Type B pancreatic cell (in vitro differentiated cells): ENCODE data around the gene VSIR. TPM values are rescaled to one million over a fixed set of nuclear protein-coding genes. Genes with fewer than 3 reads are reported as not detected.
A peak's percentile ranks its signal among the peaks of the same experiment; 100 is the strongest.

Source experiments
- DNase-seq: peaks from one replicate; pipeline ENCODE4 v3.0.0; 2021; ENCODE audit warnings: mixed read lengths; ENCODE audit not compliant: unreplicated experiment; ENCODE audit errors: extremely low spot score
- H3K27ac Mint-ChIP-seq: 2 replicates; pipeline ENCODE4 v1.8.0; 2021; ENCODE audit warnings: mild to moderate bottlenecking, mixed read lengths
- H3K27me3 Mint-ChIP-seq: 2 replicates; pipeline ENCODE4 v1.8.0; 2021; ENCODE audit warnings: mixed read lengths
- H3K36me3 Mint-ChIP-seq: 2 replicates; pipeline ENCODE4 v1.8.0; 2021; ENCODE audit warnings: mixed read lengths
- H3K4me1 Mint-ChIP-seq: one replicate; pipeline ENCODE4 v1.8.0; 2021; ENCODE audit warnings: mixed read lengths; ENCODE audit not compliant: unreplicated experiment
- H3K4me3 Mint-ChIP-seq: 2 replicates; pipeline ENCODE4 v1.8.0; 2021; ENCODE audit warnings: mild to moderate bottlenecking, mixed read lengths
- H3K9me3 Mint-ChIP-seq: 2 replicates; pipeline ENCODE4 v1.8.0; 2021; ENCODE audit warnings: mixed read lengths
- CTCF ChIP-seq: fragments of 200-600 bp; sonication (generic); conservative IDR thresholded peaks from 2 replicates; pipeline ENCODE4 v1.5.0; 2021; ENCODE audit warnings: antibody characterized with exemption, mild to moderate bottlenecking
- total RNA-seq: library from RNA; stranded (reverse); gene quantifications from 2 replicates; pipeline ENCODE4 v1.2.1, GENCODE V29; 2021; ENCODE audit warnings: low replicate concordance

Gene VSIR
- total RNA-seq, 1 donor from 2014 or later: 47.0 TPM

- H3K4me3 Mint-ChIP-seq: no peak overlapping the region
- no peak for DNase-seq
- H3K27ac Mint-ChIP-seq: no peak overlapping the region
- no peaks in the 10 kb centered on the region for H3K27me3 Mint-ChIP-seq
- no peaks in the 10 kb centered on the region for H3K9me3 Mint-ChIP-seq
- peaks cover 15% of the 10 kb centered on the region for H3K4me1 Mint-ChIP-seq
- no peak for TF ChIP-seq CTCF
- H3K36me3 Mint-ChIP-seq: no peaks in the 10 kb centered on the region
These were observed 38.5 kb downstream of the VSIR start for GRCh38 chr10:71734797-71735196.

- H3K27ac Mint-ChIP-seq: no peak overlapping the region
- no peaks in the 10 kb centered on the region for H3K36me3 Mint-ChIP-seq
- H3K9me3 Mint-ChIP-seq: no peaks in the 10 kb centered on the region
These were observed 41.5 kb downstream of the VSIR start for GRCh38 chr10:71731791-71732190.

GRCh38 chr10:71729161-71729636 is 44.1 kb downstream of the VSIR start:
- peaks cover 24% of the 10 kb centered on the region for H3K4me1 Mint-ChIP-seq
- H3K9me3 Mint-ChIP-seq: no peaks in the 10 kb centered on the region
- H3K27me3 Mint-ChIP-seq: no peaks in the 10 kb centered on the region
- peak overlapping the region; percentile 34 for H3K4me3 Mint-ChIP-seq
- no peak for TF ChIP-seq CTCF
- H3K27ac Mint-ChIP-seq: peak overlapping the region; percentile 88
- H3K36me3 Mint-ChIP-seq: no peaks in the 10 kb centered on the region
- DNase-seq: no peak

More at GRCh38 chr10:71731791-71732190, 41.5 kb downstream of the VSIR start:
- Mint-ChIP-seq H3K27me3 (no peaks in the 10 kb centered on the region), H3K4me3 (no peak overlapping the region), H3K4me1 (peaks cover 14% of the 10 kb centered on the region)
- DNase-seq: no peak
- no peak for TF ChIP-seq CTCF

- Mint-ChIP-seq H3K4me1 (peaks cover 24% of the 10 kb centered on the region), H3K36me3 (no peaks in the 10 kb centered on the region), H3K27me3 (no peaks in the 10 kb centered on the region), H3K27ac (peak overlapping the region; percentile 88), H3K4me3 (no peak overlapping the region), H3K9me3 (no peaks in the 10 kb centered on the region)
- no peak for TF ChIP-seq CTCF
- DNase-seq: no peak
These were observed 45.3 kb downstream of the VSIR start for GRCh38 chr10:71727738-71728737.

- TF ChIP-seq CTCF: no peak
- H3K27me3 Mint-ChIP-seq: no peaks in the 10 kb centered on the region
- H3K4me1 Mint-ChIP-seq: peaks cover 24% of the 10 kb centered on the region
- H3K9me3 Mint-ChIP-seq: no peaks in the 10 kb centered on the region
- H3K4me3 Mint-ChIP-seq: no peak overlapping the region
- no peaks in the 10 kb centered on the region for H3K36me3 Mint-ChIP-seq
- H3K27ac Mint-ChIP-seq: peak overlapping the region; percentile 82
- DNase-seq: no peak
These were observed 46.1 kb downstream of the VSIR start for GRCh38 chr10:71727105-71727737.
